ENCODE measurements around the gene CLMN.

GRCh38 chr14:95348395-95349080 lies 28.8 kb upstream of the CLMN start:
- TF ChIP-seq, protein P1, sequence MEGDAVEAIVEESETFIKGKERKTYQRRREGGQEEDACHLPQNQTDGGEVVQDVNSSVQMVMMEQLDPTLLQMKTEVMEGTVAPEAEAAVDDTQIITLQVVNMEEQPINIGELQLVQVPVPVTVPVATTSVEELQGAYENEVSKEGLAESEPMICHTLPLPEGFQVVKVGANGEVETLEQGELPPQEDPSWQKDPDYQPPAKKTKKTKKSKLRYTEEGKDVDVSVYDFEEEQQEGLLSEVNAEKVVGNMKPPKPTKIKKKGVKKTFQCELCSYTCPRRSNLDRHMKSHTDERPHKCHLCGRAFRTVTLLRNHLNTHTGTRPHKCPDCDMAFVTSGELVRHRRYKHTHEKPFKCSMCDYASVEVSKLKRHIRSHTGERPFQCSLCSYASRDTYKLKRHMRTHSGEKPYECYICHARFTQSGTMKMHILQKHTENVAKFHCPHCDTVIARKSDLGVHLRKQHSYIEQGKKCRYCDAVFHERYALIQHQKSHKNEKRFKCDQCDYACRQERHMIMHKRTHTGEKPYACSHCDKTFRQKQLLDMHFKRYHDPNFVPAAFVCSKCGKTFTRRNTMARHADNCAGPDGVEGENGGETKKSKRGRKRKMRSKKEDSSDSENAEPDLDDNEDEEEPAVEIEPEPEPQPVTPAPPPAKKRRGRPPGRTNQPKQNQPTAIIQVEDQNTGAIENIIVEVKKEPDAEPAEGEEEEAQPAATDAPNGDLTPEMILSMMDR (IDR thresholded peaks at IDR 0.05), result peak; percentile 21
- TF ChIP-seq EZH2 (IDR thresholded peaks at IDR 0.05), result no peak

Data from neural progenitor cell (in vitro differentiated cells).